NCI-H82 treated with DMSO at 0.1 percent for 48 hours (cell line): Measurements from ENCODE around the gene GRM1.

ENCODE experiments used
- DNase-seq: peaks from one replicate; lab custom pipeline; 2025; ENCODE audit not compliant: unreplicated experiment; lab: John Stamatoyannopoulos, UW

The GRM1 gene

GRCh38 chr6:146028851-146029572, at the start of gene GRM1:
TSS of gene GRM1 (plus strand) at chr6:146029062. CDS start at chr6:146029518, 456 bp downstream.
- no peak for DNase-seq

GRCh38 chr6:146009338-146009737, 19.5 kb upstream of the GRM1 start:
- DNase-seq: no peak

GRCh38 chr6:146014233-146014632, 14.6 kb upstream of the GRM1 start:
- no peak for DNase-seq

- no peak for DNase-seq
These were observed 11.2 kb upstream of the GRM1 start for GRCh38 chr6:146017672-146018071.

- DNase-seq: no peak
These were observed 2.0 kb upstream of the GRM1 start for GRCh38 chr6:146026873-146027272.

GRCh38 chr6:146027586-146028251, 1.1 kb upstream of the GRM1 start:
- peak; percentile 34 for DNase-seq

DNA sequence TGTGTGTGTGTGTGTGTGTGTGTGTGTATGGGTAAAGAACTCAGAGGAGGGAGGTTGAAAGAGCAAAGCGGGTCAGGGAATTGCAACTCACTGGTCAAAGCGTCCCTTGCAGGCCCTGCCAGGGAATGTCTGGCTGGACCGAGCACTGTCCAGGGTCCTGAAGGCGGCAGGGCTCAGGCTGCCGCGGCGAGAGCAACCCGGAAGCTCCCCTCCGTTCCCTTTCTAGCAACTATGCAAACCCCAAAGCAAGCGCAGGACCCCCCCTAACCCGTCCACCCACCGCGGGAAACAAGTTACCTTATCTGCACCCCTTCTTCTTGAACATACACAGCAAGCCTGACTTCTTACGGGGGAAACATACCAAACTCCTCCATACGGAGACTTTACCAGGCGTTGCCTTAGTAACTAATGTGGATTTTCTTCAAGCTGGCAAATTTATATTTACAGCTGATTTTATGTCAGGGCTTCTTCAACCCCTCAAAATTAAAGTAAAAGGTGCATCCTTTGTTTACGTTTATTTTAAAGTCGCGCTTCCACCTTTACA, 538 bp upstream of the GRM1 start:
- no peak for DNase-seq

GRCh38 chr6:146029573-146030184, 817 bp downstream of the GRM1 start:
- DNase-seq: no peak

- no peak for DNase-seq
These were observed 3.5 kb downstream of the GRM1 start for GRCh38 chr6:146032387-146032786.

- no peak for DNase-seq
These were observed 11.5 kb downstream of the GRM1 start for GRCh38 chr6:146040360-146040759.

DNA sequence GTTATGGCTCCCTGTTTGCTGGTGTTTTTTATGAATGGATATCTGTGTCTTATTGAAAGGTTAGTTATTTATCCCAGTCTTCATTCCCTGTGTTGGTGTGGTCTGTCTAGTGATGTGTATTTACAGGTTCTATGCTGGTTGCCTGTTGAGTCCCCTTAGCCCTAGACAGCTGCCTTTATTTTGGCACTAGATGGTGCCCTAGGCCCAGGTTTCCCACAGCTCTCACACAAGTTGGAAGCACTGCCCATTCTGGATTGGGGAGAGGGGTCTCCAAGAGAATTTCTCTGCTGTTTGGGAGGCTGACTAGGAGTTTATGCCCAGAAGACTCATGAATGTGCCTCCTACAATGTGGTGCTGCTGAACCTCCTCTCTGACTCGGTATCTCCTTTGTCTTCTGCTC, 12.4 kb downstream of the GRM1 start:
- no peak for DNase-seq

- no peak for DNase-seq
These were observed 18.5 kb downstream of the GRM1 start for GRCh38 chr6:146047371-146047770.

DNA sequence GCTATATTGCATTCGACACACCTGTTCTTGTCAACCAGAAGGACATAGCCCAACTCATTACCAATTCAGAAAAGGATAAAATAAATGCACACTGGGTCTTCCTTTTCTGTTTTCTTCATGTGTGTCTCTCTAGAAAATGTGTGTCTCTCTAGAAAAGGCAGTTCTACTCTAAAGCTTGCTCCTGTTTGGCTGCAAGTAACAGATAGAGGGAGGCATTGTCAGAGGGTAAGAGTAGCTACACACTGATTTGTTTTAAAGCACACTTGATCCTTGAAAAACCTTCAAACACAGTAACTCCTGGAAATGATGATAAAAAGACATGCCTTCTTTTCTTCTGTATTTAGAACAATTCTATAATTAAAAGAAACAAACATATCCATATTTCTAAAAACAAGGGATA, 21.3 kb downstream of the GRM1 start:
- DNase-seq: no peak

- no peak for DNase-seq
These were observed 27.6 kb downstream of the GRM1 start for GRCh38 chr6:146056506-146056905.

GRCh38 chr6:146065690-146066089, 36.8 kb downstream of the GRM1 start:
- DNase-seq: no peak

- no peak for DNase-seq
These were observed 37.6 kb downstream of the GRM1 start for GRCh38 chr6:146066506-146066905.

- no peak for DNase-seq
These were observed 42.9 kb downstream of the GRM1 start for GRCh38 chr6:146071781-146072180.

DNA sequence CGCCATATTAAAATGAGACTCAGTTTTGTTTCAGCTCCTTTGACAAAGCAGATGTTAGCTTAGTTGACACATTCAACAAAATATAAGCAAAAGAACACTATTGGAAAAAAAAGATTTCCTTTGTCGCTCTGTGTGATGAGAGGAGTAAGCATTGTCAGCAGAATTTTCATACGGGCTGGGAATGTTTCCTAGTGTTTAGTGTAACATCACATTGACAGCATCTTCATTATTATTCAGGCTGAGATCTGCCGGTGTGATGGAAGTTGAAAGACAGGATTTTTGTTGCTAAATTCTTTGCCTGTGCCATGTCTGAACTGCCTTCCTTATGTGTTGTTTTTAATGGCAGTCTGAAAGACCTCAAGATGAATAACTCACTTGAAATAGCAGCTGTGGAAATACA, 49.1 kb downstream of the GRM1 start:
- no peak for DNase-seq

GRCh38 chr6:146087386-146087785, 58.5 kb downstream of the GRM1 start:
- no peak for DNase-seq

- no peak for DNase-seq
These were observed 61.6 kb downstream of the GRM1 start for GRCh38 chr6:146090474-146090873.

DNA sequence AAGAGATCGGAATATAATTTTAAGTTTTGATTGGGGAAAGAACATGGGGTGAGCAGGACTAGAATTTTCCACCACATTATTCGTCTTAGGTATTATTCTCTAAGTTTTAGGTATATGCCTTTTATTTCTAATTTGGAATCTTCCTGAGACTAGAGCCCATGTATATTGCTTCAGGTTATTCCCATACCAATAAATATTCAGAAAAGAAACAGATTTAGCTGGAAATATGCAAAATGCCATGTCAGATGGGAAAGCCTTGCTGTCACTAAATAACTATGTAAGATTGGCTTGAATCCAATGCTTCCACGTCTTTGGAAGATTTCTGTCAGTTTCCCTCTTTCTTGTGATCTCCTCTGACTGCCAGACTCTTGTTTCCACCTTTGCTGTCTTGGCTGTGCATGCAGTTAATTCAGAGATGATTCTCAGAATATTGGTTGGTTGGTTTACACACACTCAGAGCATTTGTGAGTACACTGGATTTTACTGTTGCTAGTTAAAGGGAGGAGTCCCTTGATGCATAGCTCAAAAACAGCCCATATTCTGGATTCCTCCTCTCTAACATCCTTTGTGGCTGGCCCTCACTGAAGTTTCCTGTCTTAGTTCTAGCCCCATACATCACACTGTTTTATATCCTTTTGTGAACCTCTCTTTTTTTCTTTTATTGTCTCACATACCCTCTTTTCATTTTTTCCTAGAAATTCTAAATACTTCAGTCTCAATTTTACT, 64.3 kb downstream of the GRM1 start:
- no peak for DNase-seq
